GM10248 (cell line): ENCODE data around the gene TFR2.

Experiments
- CTCF ChIA-PET: fragments of 300-600 bp; sonication (Branson Sonifier 250); formaldehyde crosslinking; extraction: SDS; loops from one replicate; lab custom pipeline; 2021; ENCODE audit warnings: antibody characterized with exemption; lab: Yijun Ruan, JAX
- POLR2A ChIA-PET: fragments of 350-650 bp; sonication (Branson Sonifier 250); formaldehyde crosslinking; extraction: SDS; loops from one replicate; lab custom pipeline; 2020; ENCODE audit warnings: antibody characterized with exemption; lab: Yijun Ruan, JAX
- DNase-seq: peaks from one replicate; pipeline ENCODE4 v3.0.0; 2012; ENCODE audit errors: extremely low spot score
- TF ChIP-seq, protein P1 (sequence below): IDR thresholded peaks from 2 replicates; pipeline ENCODE4 v1.5.1; 2012; ENCODE audit warnings: mild to moderate bottlenecking, low read depth; ENCODE audit errors: extremely low read depth, missing control alignments, control extremely low read depth

TFR2 gene

DNA sequence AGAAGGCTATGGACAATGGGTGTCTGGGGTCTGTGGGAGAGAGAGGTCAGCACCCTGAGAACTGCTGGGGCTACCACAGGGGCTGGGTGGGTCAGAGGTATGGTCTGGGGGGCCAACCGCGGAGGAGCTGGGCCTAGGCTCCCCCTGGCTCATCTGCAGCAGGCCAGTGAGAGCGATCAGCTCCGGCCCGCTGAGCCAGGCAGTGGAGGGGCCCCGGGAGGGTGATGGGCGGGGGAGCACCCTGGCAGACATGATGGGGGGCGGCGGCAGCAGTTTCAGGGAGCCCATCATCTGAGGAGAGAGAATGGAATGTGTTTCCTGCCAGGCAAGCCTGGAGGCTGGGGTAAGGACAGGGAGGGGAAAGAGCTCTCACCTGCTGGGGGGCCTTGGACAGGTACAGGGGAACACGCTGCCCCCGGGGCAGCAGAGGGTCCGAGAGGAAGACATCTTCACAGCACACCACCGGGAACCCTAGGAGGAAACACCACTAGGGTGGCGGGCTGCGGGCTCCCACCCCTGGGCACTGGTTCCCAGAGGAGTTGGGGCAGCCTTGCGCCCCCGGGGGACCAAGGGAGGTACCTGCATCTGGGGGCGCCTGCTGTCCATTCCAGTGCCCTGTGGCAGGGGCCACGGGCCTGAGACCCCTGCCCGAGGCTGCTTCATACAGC is 68.9 kb downstream of the TFR2 start:
- POLR2A ChIA-PET: no interaction called here
- DNase-seq: no peak
- TF ChIP-seq, protein P1, sequence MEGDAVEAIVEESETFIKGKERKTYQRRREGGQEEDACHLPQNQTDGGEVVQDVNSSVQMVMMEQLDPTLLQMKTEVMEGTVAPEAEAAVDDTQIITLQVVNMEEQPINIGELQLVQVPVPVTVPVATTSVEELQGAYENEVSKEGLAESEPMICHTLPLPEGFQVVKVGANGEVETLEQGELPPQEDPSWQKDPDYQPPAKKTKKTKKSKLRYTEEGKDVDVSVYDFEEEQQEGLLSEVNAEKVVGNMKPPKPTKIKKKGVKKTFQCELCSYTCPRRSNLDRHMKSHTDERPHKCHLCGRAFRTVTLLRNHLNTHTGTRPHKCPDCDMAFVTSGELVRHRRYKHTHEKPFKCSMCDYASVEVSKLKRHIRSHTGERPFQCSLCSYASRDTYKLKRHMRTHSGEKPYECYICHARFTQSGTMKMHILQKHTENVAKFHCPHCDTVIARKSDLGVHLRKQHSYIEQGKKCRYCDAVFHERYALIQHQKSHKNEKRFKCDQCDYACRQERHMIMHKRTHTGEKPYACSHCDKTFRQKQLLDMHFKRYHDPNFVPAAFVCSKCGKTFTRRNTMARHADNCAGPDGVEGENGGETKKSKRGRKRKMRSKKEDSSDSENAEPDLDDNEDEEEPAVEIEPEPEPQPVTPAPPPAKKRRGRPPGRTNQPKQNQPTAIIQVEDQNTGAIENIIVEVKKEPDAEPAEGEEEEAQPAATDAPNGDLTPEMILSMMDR: no peak
- CTCF ChIA-PET: interaction anchor here (0.6 to 2.2 kb wide), 5 partner anchors 8 to 14 kb away, joined by 3 to 13 read pairs (median 7); partner anchors contain the start of genes FBXO24 and LRCH4

DNA sequence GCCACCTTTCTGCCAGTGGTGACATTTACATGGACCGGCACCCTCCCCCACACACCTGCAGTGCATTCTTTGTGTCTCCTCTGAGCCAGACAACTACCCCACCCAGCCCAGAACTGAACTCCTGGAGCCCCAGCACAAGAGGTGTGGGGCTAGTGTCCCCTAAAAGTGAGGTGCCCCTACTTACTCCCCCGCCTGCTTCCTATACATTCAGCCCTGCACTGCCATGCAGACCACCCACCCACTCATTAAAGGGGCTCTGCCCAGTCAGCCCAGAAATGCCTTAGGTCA is 69.6 kb downstream of the TFR2 start:
- TF ChIP-seq, protein P1: no peak
- no peak for DNase-seq
- ChIA-PET CTCF (interaction anchor here (1.0 to 2.2 kb wide), 6 partner anchors 12 to 154 kb away, joined by 3 to 13 read pairs (median 4); partner anchors contain the start of genes FBXO24 and LRCH4), POLR2A (interaction anchor here (1.1 kb wide), 1 partner anchor 14 kb away, joined by 3 read pairs; the partner anchor contains the start of genes FBXO24 and LRCH4)

- CTCF ChIA-PET: interaction anchor here (1.0 to 2.2 kb wide), 6 partner anchors 11 to 155 kb away, joined by 3 to 13 read pairs (median 4); partner anchors contain the start of genes FBXO24 and LRCH4
- POLR2A ChIA-PET: interaction anchor here (1.1 kb wide), 1 partner anchor 15 kb away, joined by 3 read pairs; the partner anchor contains the start of genes FBXO24 and LRCH4
- TF ChIP-seq, protein P1: no peak
- no peak for DNase-seq
Observed at GRCh38 chr7:100570954-100571828, 70.2 kb downstream of the TFR2 start.
